Fibroblast of lung (primary cell): ENCODE measurements around the gene SFXN3.

Source experiments
- EZH2 ChIP-seq: IDR thresholded peaks from 2 replicates; pipeline ENCODE4 v1.5.1; 2012; ENCODE audit warnings: low read length, control low read depth, mild to moderate bottlenecking; ENCODE audit errors: missing control alignments
- TF ChIP-seq, protein P1 (sequence below), 2 donors: IDR thresholded peaks in 1 of 2; conservative IDR thresholded peaks in 1 of 2; 1 replicate in 1 of 2; 2 replicates in 1 of 2; pipeline ENCODE4 v1.5.1; 2011 to 2012; ENCODE audit warnings: low read length in 2 of 2, control low read depth in 1 of 2, inconsistent platforms in 1 of 2, low read depth in 1 of 2, mild to moderate bottlenecking in 1 of 2

DNA sequence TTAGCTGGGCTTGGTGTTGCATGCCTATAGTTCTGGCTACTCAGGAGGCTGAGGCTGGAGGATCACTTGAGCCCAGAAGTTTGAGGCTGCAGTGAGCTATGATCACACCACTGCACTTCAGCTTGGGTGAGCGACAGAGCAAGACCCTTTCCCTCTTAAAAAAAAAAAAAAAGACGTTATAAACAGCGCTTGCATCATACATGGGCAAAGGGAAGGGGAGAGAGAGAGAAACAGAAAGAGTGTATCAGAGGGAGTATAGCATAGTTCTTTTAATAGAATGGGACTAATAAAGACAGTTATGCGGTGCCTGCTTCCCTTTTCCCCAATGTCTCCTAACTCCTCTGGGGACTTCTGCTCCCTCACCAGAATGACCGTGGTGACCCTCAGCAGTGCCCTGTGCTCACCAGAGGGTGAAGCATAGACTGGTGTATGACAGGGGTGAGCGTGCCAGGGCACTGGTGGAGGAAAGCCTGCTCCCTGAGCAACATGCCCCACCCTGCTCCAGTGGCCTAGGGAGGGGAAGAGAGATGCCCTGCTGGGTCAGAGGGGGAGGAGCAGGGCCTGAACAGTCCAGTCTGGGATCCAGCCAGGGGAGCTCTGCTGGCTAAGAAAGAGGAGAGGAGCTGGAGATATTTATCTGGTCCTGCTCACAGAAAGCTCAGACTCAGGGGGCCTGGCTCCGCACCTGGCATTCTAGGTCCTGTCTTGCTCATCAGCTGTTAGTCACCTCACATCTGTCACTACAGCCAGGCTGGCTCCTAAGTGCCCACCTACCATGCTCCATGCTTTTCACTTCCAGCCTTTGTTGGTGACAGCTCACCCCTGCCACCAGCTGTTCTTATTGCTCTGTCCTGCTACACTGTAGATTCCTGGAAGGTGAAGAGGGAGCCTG, 2.3 kb upstream of the SFXN3 start:
- TF ChIP-seq, protein P1, sequence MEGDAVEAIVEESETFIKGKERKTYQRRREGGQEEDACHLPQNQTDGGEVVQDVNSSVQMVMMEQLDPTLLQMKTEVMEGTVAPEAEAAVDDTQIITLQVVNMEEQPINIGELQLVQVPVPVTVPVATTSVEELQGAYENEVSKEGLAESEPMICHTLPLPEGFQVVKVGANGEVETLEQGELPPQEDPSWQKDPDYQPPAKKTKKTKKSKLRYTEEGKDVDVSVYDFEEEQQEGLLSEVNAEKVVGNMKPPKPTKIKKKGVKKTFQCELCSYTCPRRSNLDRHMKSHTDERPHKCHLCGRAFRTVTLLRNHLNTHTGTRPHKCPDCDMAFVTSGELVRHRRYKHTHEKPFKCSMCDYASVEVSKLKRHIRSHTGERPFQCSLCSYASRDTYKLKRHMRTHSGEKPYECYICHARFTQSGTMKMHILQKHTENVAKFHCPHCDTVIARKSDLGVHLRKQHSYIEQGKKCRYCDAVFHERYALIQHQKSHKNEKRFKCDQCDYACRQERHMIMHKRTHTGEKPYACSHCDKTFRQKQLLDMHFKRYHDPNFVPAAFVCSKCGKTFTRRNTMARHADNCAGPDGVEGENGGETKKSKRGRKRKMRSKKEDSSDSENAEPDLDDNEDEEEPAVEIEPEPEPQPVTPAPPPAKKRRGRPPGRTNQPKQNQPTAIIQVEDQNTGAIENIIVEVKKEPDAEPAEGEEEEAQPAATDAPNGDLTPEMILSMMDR (conservative IDR thresholded peaks at IDR 0.05 in 1 of 2, IDR thresholded peaks at IDR 0.05 in 1 of 2; ENCODE audit: low read depth in 1 of 2, low read length in 2 of 2): no peak
- no peak for TF ChIP-seq EZH2
